GM12878 (cell line): ENCODE measurements around the gene DNAJC27. TPM values are rescaled to one million over a fixed set of nuclear protein-coding genes. Genes with fewer than 3 reads are reported as not detected.

Experiments
- ATAC-seq: fragments of 200-7000 bp; cut with Tn5 transposase; 3 replicates; pipeline ENCODE4 v1.9.1; 2020; ENCODE audit warnings: mild to moderate bottlenecking, moderate library complexity
- BruUV-seq: library from RNA; stranded (reverse); fragments of 400-500 nt; replicated peaks from 2 replicates; lab custom pipeline; 2021; lab: Mats Ljungman, UMichigan
- CTCF ChIA-PET: fragments of 300-600 bp; sonication (Branson Sonifier 250); formaldehyde crosslinking; extraction: SDS; loops from one replicate; lab custom pipeline; 2021; ENCODE audit warnings: inconsistent platforms; lab: Yijun Ruan, JAX
- POLR2A ChIA-PET: fragments of 350-600 bp; formaldehyde crosslinking; extraction: SDS; loops from one replicate; lab custom pipeline; 2021; ENCODE audit warnings: inconsistent platforms; lab: Charles Lee
- RAD21 ChIA-PET: fragments of 300-600 bp; sonication (Branson Sonifier 250); formaldehyde crosslinking; loops from one replicate; lab custom pipeline; 2023; ENCODE audit warnings: antibody characterized with exemption; ENCODE audit not compliant: unreplicated experiment; lab: Charles Lee
- SMC1A ChIA-PET: fragments of 300-600 bp; sonication (Branson Sonifier 250); formaldehyde crosslinking; loops from one replicate; lab custom pipeline; 2023; ENCODE audit not compliant: unreplicated experiment, uncharacterized antibody; lab: Charles Lee
- DNase-seq: peaks from one replicate; pipeline ENCODE4 v3.0.0-alpha.2; 2011; ENCODE audit warnings: low read depth, low spot score
- FAIRE-seq: peaks from 3 replicates; lab custom pipeline; 2011; peaks lifted over from hg19 to GRCh38; lab: Jason Lieb, UNC
- H2AFZ ChIP-seq: 2 replicates; pipeline ENCODE4 v1.6.0; 2011; ENCODE audit warnings: low read depth, low read length, control low read depth; ENCODE audit not compliant: control insufficient read depth
- H3K27ac ChIP-seq: 2 replicates; pipeline ENCODE4 v1.5.1; 2011; ENCODE audit warnings: control low read depth; ENCODE audit not compliant: control insufficient read depth, insufficient read depth
- H3K27me3 ChIP-seq, 2 experiments: replicated peaks in 1 of 2; 2 replicates each; pipeline versions ENCODE4 v1.6.0 to v1.6.1; 2011; ENCODE audit warnings: low read length in 1 of 2; ENCODE audit not compliant: control insufficient read depth in 2 of 2, insufficient read depth in 2 of 2
- H3K36me3 ChIP-seq, 2 experiments: 2 replicates each; pipeline ENCODE4 v1.5.1; 2011; ENCODE audit warnings: low read length in 1 of 2; ENCODE audit not compliant: control insufficient read depth in 2 of 2, insufficient read depth in 2 of 2
- H3K4me1 ChIP-seq: 2 replicates; pipeline ENCODE4 v1.6.1; 2011; ENCODE audit warnings: mild to moderate bottlenecking, low read length, moderate library complexity, mixed read lengths; ENCODE audit not compliant: control insufficient read depth, insufficient read depth
- H3K4me2 ChIP-seq: 2 replicates; pipeline ENCODE4 v1.6.0; 2011; ENCODE audit warnings: control low read depth; ENCODE audit not compliant: control insufficient read depth, insufficient read depth
- H3K4me3 ChIP-seq: fragments of 200-600 bp; sonication (generic); 2 replicates; pipeline ENCODE4 v1.5.1; 2016
- H3K79me2 ChIP-seq: 2 replicates; pipeline ENCODE4 v1.6.0; 2011; ENCODE audit warnings: low read length; ENCODE audit not compliant: control insufficient read depth, insufficient read depth
- H3K9ac ChIP-seq: 2 replicates; pipeline ENCODE4 v1.8.0; 2011; ENCODE audit warnings: low read length, control low read depth, mixed read lengths; ENCODE audit not compliant: control insufficient read depth, insufficient read depth
- H3K9me3 ChIP-seq: replicated peaks from 3 replicates; pipeline ENCODE4 v1.5.1; 2011; ENCODE audit warnings: mild to moderate bottlenecking, low read length; ENCODE audit not compliant: control insufficient read depth, insufficient read depth
- H4K20me1 ChIP-seq: 2 replicates; pipeline ENCODE4 v1.6.0; 2011; ENCODE audit not compliant: control insufficient read depth, insufficient read depth
- ATF7 ChIP-seq: fragments of 450-650 bp; IDR thresholded peaks from 2 replicates; pipeline ENCODE4 v1.6.1; 2016; ENCODE audit warnings: low read depth, mild to moderate bottlenecking
- BHLHE40 ChIP-seq, 2 experiments: fragments of 450-650 bp in 1 of 2; IDR thresholded peaks; 2 replicates each; pipeline ENCODE4 v1.6.1; 2011 to 2017; ENCODE audit warnings: low read depth in 2 of 2, borderline replicate concordance in 1 of 2, improper control_type of control experiment in 1 of 2, low read length in 1 of 2, mild to moderate bottlenecking in 1 of 2
- CBFB ChIP-seq: IDR thresholded peaks from 2 replicates; pipeline ENCODE4 v1.6.1; 2016; ENCODE audit warnings: antibody characterized with exemption, low read depth
- EED ChIP-seq: sonication (generic); IDR thresholded peaks from 2 replicates; pipeline ENCODE4 v1.6.1; 2016; ENCODE audit warnings: antibody characterized with exemption, low read depth
- EGR1 ChIP-seq, 2 experiments: IDR thresholded peaks; 1 replicate in 1 of 2; 2 replicates in 1 of 2; pipeline ENCODE4 v1.6.1; 2011 to 2012; ENCODE audit warnings: low read depth in 2 of 2, low read length in 2 of 2, borderline replicate concordance in 1 of 2, mild to moderate bottlenecking in 1 of 2, moderate library complexity in 1 of 2
- GATAD2B ChIP-seq: fragments of 450-650 bp; conservative IDR thresholded peaks from 2 replicates; pipeline ENCODE4 v1.6.1; 2017; ENCODE audit warnings: low read depth, mild to moderate bottlenecking, moderate library complexity
- IKZF2 ChIP-seq, 2 experiments: fragments of 450-650 bp; IDR thresholded peaks; 2 replicates each; pipeline ENCODE4 v1.6.1; 2017; ENCODE audit warnings: mild to moderate bottlenecking in 2 of 2, moderate library complexity in 2 of 2
- NBN ChIP-seq: fragments of 450-650 bp; IDR thresholded peaks from 2 replicates; pipeline ENCODE4 v1.6.1; 2016
- NFYA ChIP-seq: IDR thresholded peaks from 2 replicates; pipeline ENCODE4 v1.6.1; 2011; ENCODE audit warnings: low read depth, mild to moderate bottlenecking, low read length, improper control_type of control experiment, borderline replicate concordance
- NRF1 ChIP-seq: conservative IDR thresholded peaks from 2 replicates; pipeline ENCODE4 v1.6.1; 2011; ENCODE audit warnings: mild to moderate bottlenecking, low read depth, low read length, improper control_type of control experiment
- PAX8 ChIP-seq: fragments of 450-650 bp; IDR thresholded peaks from 2 replicates; pipeline ENCODE4 v1.6.1; 2017; ENCODE audit warnings: mild to moderate bottlenecking, moderate library complexity
- PML ChIP-seq: IDR thresholded peaks from 2 replicates; pipeline ENCODE4 v1.6.1; 2012; ENCODE audit warnings: low read length, inconsistent platforms
- POLR2AphosphoS2 ChIP-seq: IDR thresholded peaks from 2 replicates; pipeline ENCODE4 v1.6.1; 2011; ENCODE audit warnings: low read depth, mild to moderate bottlenecking, low read length, improper control_type of control experiment, moderate library complexity
- RAD21 ChIP-seq: IDR thresholded peaks from 2 replicates; pipeline ENCODE4 v1.6.1; 2011; ENCODE audit warnings: mild to moderate bottlenecking, low read depth, low read length, moderate library complexity; ENCODE audit not compliant: insufficient read depth
- SPI1 ChIP-seq: IDR thresholded peaks from 2 replicates; pipeline ENCODE4 v1.6.1; 2011; ENCODE audit warnings: low read depth, mild to moderate bottlenecking, low read length, moderate library complexity, borderline replicate concordance; ENCODE audit not compliant: insufficient read depth
- YY1 ChIP-seq: IDR thresholded peaks from 2 replicates; pipeline ENCODE4 v1.6.1; 2011; ENCODE audit warnings: low read depth, mild to moderate bottlenecking, low read length
- ZBED1 ChIP-seq: IDR thresholded peaks from 2 replicates; pipeline ENCODE4 v1.6.1; 2016; ENCODE audit warnings: borderline replicate concordance
- ZNF217 ChIP-seq: fragments of 450-650 bp; IDR thresholded peaks from 2 replicates; pipeline ENCODE4 v1.6.1; 2017; ENCODE audit warnings: antibody characterized with exemption, mild to moderate bottlenecking
- ZNF622 ChIP-seq: fragments of 450-650 bp; IDR thresholded peaks from 2 replicates; pipeline ENCODE4 v1.6.1; 2017; ENCODE audit warnings: mild to moderate bottlenecking, inconsistent platforms
- WGBS: methylation state at CpG from one replicate; pipeline ENCODE4 v1.1.6; 2016; ENCODE audit warnings: low lambda C conversion rate; ENCODE audit not compliant: insufficient replicate concordance, insufficient coverage; ENCODE audit errors: missing lambda C conversion rate; 5-methylcytosine and 5-hydroxymethylcytosine counted together
- in situ Hi-C: fragments of 300-500 bp; cut with MboI; formaldehyde crosslinking; loops from 9 replicates; pipeline ENCODE4 v1.14.3; 2018; ENCODE audit warnings: mixed read lengths
- intact Hi-C: fragments of 100-400 bp; cut with micrococcal nuclease; formaldehyde crosslinking; loops from one replicate; pipeline ENCODE4 v1.14.2; 2022; ENCODE audit not compliant: unreplicated experiment
- polyA plus RNA-seq, 11 experiments: library from polyadenylated mRNA; depleted of rRNA in 4 of 11; unstranded in 6 of 11; stranded (reverse) in 5 of 11; fragments of >200 nt; fragmentation: Nextera tagmentation in 4 of 11; fragmentation: Illumina TruSeq in 1 of 11; extraction: Ambion mirVana in 4 of 11; extraction: Trizol in 1 of 11; gene quantifications; 1 replicate in 1 of 11; 2 replicates in 10 of 11; pipeline versions ENCODE4 v1.2.1 to v1.2.3, GENCODE V29; 2011 to 2016; ENCODE audit warnings: inconsistent platforms in 2 of 11, missing spikeins in 2 of 11, low read depth in 1 of 11
- total RNA-seq, 4 experiments: library from RNA; depleted of rRNA in 3 of 4; stranded (reverse); fragments of >200 nt in 3 of 4; fragmentation: Illumina TruSeq in 1 of 4; extraction: Trizol in 1 of 4; gene quantifications; 2 replicates each; pipeline versions ENCODE4 v1.2.1 to v1.2.3, GENCODE V29; 2013 to 2021
- TF ChIP-seq, protein P1 (sequence below): IDR thresholded peaks from 2 replicates; pipeline ENCODE4 v1.6.1; 2012; ENCODE audit warnings: low read depth, low read length, improper control_type of control experiment

Gene DNAJC27
- total and polyA plus RNA-seq, 10 of the 15 experiments (the other 5 are each of a cell fraction or from before 2014, with no cell fraction given) = 0.95 to 9.6 (median 3.7) TPM

- peak; percentile 55 for TF ChIP-seq EED
- peak; percentile 77; the same call in 1 of the 2 replicates for TF ChIP-seq GATAD2B
- TF ChIP-seq ZNF622 = no peak
- TF ChIP-seq NRF1 = no peak
- 0 out of 2 replicates have a peak, but pooled peaks have one; percentile 4 for TF ChIP-seq YY1
- TF ChIP-seq ZBED1 = no peak
- TF ChIP-seq EGR1 (IDR thresholded peaks at IDR 0.05; ENCODE audit: borderline replicate concordance in 1 of 2, low read depth in 2 of 2, low read length in 2 of 2) = peak in 1 of 2 experiments; percentile 43; a peak in 1 of 3 replicates
- TF ChIP-seq ZNF217 = 0 out of 2 replicates have a peak, but pooled peaks have one; percentile 17
- TF ChIP-seq BHLHE40 (IDR thresholded peaks at IDR 0.05; ENCODE audit: borderline replicate concordance in 1 of 2, low read depth in 2 of 2, low read length in 1 of 2) = peak in 1 of 2 experiments; percentile 17; a peak in 1 of 4 replicates
- TF ChIP-seq, protein P1, sequence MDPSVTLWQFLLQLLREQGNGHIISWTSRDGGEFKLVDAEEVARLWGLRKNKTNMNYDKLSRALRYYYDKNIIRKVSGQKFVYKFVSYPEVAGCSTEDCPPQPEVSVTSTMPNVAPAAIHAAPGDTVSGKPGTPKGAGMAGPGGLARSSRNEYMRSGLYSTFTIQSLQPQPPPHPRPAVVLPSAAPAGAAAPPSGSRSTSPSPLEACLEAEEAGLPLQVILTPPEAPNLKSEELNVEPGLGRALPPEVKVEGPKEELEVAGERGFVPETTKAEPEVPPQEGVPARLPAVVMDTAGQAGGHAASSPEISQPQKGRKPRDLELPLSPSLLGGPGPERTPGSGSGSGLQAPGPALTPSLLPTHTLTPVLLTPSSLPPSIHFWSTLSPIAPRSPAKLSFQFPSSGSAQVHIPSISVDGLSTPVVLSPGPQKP = peak; percentile 14; the same call in 1 of the 2 replicates
These were observed 52.2 kb downstream of the DNAJC27 start (continued) for GRCh38 chr2:24919506-24920097.

DNA sequence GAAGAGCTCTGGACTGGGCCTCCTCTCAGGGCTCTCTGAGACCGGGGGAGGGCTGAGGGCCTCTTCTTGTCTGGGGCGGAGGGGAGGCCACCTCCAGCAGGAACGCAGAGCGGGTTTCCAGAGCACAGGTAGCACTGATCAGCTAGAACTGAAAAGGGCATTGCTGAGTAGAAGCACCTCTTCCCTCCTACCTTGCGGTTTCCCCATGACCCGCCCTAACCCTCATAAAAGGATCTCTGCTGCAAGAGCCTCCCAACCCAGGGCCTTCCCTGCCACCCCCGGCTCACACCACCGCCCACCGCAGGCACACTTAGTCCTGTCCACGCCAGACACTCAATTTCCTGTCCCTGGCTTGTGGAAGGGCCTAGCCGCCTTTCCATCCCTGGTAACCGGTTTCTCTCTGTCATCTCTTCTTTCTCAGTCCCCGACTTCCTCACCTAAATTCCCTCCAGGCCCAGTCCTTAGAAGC is 52.7 kb downstream of the DNAJC27 start:
- in situ Hi-C loops (no loop called here), intact Hi-C loops (no loop called here)
- peak overlapping the region; percentile 92 for H3K4me3 ChIP-seq
- no peaks in the 10 kb centered on the region for H3K27me3 ChIP-seq
- H3K36me3 ChIP-seq = peaks cover 0 to 4% of the 10 kb centered on the region in 2 experiments; a peak in 2 of 4 replicates
- no TSS peak for BruUV-seq
- H3K9ac ChIP-seq = peak overlapping the region; percentile 80
- peak overlapping the region; percentile 29 for H3K27ac ChIP-seq
- CTCF ChIA-PET = interaction anchor here (1.1 kb wide), 1 partner anchor 497 kb away, joined by 3 read pairs; no protein-coding TSS in a partner anchor
- ATAC-seq (peak; percentile 56), DNase-seq (no peak), FAIRE-seq (peak; percentile 57)
- RAD21 ChIA-PET = interaction anchor here (2.0 kb wide), 1 partner anchor 12 kb away, joined by 6 read pairs; no protein-coding TSS in a partner anchor
- peaks cover 28% of the 10 kb centered on the region for H3K4me1 ChIP-seq
- SMC1A ChIA-PET = no interaction called here
- H3K9me3 ChIP-seq = no peaks in the 10 kb centered on the region
- H4K20me1 ChIP-seq = peaks cover 7% of the 10 kb centered on the region; the same call in 1 of the 2 replicates
- H3K79me2 ChIP-seq = peaks cover 43% of the 10 kb centered on the region
- peak overlapping the region; percentile 93 for H3K4me2 ChIP-seq
- peak overlapping the region; percentile 8 for H2AFZ ChIP-seq
- 7% methylated on average over 13 of the region's 13 CpGs for WGBS
- POLR2A ChIA-PET = no interaction called here
- no peak for TF ChIP-seq RAD21
- TF ChIP-seq POLR2AphosphoS2 = no peak
- 0 out of 2 replicates have a peak, but pooled peaks have one; percentile 2 for TF ChIP-seq SPI1
- TF ChIP-seq CBFB = 0 out of 2 replicates have a peak, but pooled peaks have one; percentile 33
- TF ChIP-seq IKZF2 (IDR thresholded peaks at IDR 0.05) = peak; percentile 41 to 62; a peak in 2 of 4 replicates
- no peak for TF ChIP-seq NFYA
- no peak for TF ChIP-seq PML
- TF ChIP-seq ATF7 = 0 out of 2 replicates have a peak, but pooled peaks have one; percentile 28
- TF ChIP-seq NBN = peak; percentile 61
- no peak for TF ChIP-seq PAX8
